NCI-H1436 treated with DMSO at 0.1 percent for 48 hours (cell line): ENCODE results near the gene ATP2A1.
A peak's percentile ranks its signal among the peaks of the same experiment; 100 is the strongest.
"Not testable (repeated sequence)": the region's sequence is repeated elsewhere in the genome, so short reads cannot be mapped to it uniquely, and the experiment has no call there.

Experiments used
- DNase-seq: peaks from one replicate; lab custom pipeline; 2025; lab: John Stamatoyannopoulos, UW

ATP2A1 gene

GRCh38 chr16:28910086-28911031, 32.1 kb downstream of the ATP2A1 start:
- DNase-seq = no peak

GRCh38 chr16:28912558-28912957, 34.3 kb downstream of the ATP2A1 start:
- DNase-seq = no peak

GRCh38 chr16:28913946-28914724, 35.8 kb downstream of the ATP2A1 start:
- no peak for DNase-seq

GRCh38 chr16:28915181-28915580, 36.9 kb downstream of the ATP2A1 start:
- no peak for DNase-seq

GRCh38 chr16:28917095-28917494, 38.8 kb downstream of the ATP2A1 start:
- no peak for DNase-seq

- DNase-seq = no peak
Observed at GRCh38 chr16:28918698-28919097, 40.4 kb downstream of the ATP2A1 start.

GRCh38 chr16:28923231-28923587, 44.9 kb downstream of the ATP2A1 start:
- DNase-seq = no peak

GRCh38 chr16:28923652-28924398, 45.5 kb downstream of the ATP2A1 start:
- DNase-seq = no peak

- DNase-seq = no peak
Observed at GRCh38 chr16:28924399-28924761, 46.1 kb downstream of the ATP2A1 start.

- peak; percentile 75 for DNase-seq
Observed at GRCh38 chr16:28924762-28925385, 46.6 kb downstream of the ATP2A1 start, which contains the start of gene RABEP2. Gene RABEP2 (minus strand): TSS chr16:28925238. CDS start chr16:28925163, 75 bp downstream.

- no peak for DNase-seq
Observed at GRCh38 chr16:28925386-28926228, 47.3 kb downstream of the ATP2A1 start.

GRCh38 chr16:28926284-28926683, 48.0 kb downstream of the ATP2A1 start:
- DNase-seq = not testable (repeated sequence)

GRCh38 chr16:28927815-28928214, 49.5 kb downstream of the ATP2A1 start:
- DNase-seq = no peak

- DNase-seq = no peak
Observed at GRCh38 chr16:28930203-28930602, 51.9 kb downstream of the ATP2A1 start.

GRCh38 chr16:28930652-28931051, 52.4 kb downstream of the ATP2A1 start:
- DNase-seq = no peak

GRCh38 chr16:28931801-28932225, 53.5 kb downstream of the ATP2A1 start, which contains the start of gene CD19:
Gene CD19 (plus strand): TSS chr16:28931971. CDS start chr16:28932001, 30 bp downstream.
- DNase-seq = no peak

- no peak for DNase-seq
Observed at GRCh38 chr16:28932339-28933141, 54.3 kb downstream of the ATP2A1 start.

GRCh38 chr16:28933171-28933570, 54.9 kb downstream of the ATP2A1 start:
- no peak for DNase-seq

GRCh38 chr16:28935346-28935745, 57.1 kb downstream of the ATP2A1 start:
- DNase-seq = no peak
